HepG2 (cell line): ENCODE data around the gene PSMD1. TPM values are rescaled to one million over a fixed set of nuclear protein-coding genes. Genes with fewer than 3 reads are reported as not detected.

Experiments used
- EEA1 ChIP-seq: sonication (generic); formaldehyde crosslinking; IDR thresholded peaks from 2 replicates; pipeline ENCODE4 v1.5.1; 2020; ENCODE audit warnings: mild to moderate bottlenecking, missing genetic modification reagents, borderline replicate concordance
- ERF ChIP-seq: IDR thresholded peaks from 2 replicates; pipeline ENCODE4 v1.6.1; 2018; ENCODE audit warnings: missing biosample characterization, missing genetic modification reagents
- GLI4 ChIP-seq: sonication (generic); formaldehyde crosslinking; IDR thresholded peaks from 2 replicates; pipeline ENCODE4 v1.5.1; 2020; ENCODE audit warnings: missing genetic modification reagents, mild to moderate bottlenecking, moderate library complexity, borderline replicate concordance
- HMG20A ChIP-seq: IDR thresholded peaks from 2 replicates; pipeline ENCODE4 v1.6.1; 2016; ENCODE audit warnings: borderline replicate concordance
- MTF2 ChIP-seq: sonication (generic); formaldehyde crosslinking; IDR thresholded peaks from 2 replicates; pipeline ENCODE4 v1.5.0; 2020; ENCODE audit warnings: missing genetic modification reagents, borderline replicate concordance
- NR3C1 ChIP-seq: sonication (generic); formaldehyde crosslinking; IDR thresholded peaks from 2 replicates; pipeline ENCODE4 v1.4.0; 2020; ENCODE audit warnings: missing genetic modification reagents
- PAWR ChIP-seq: sonication (generic); formaldehyde crosslinking; IDR thresholded peaks from 2 replicates; pipeline ENCODE4 v1.4.0; 2020; ENCODE audit warnings: missing genetic modification reagents, mild to moderate bottlenecking, borderline replicate concordance
- SALL1 ChIP-seq: sonication (generic); formaldehyde crosslinking; IDR thresholded peaks from 2 replicates; pipeline ENCODE4 v1.8.0; 2022; ENCODE audit warnings: mild to moderate bottlenecking, missing genetic modification reagents
- THAP7 ChIP-seq: sonication (generic); formaldehyde crosslinking; IDR thresholded peaks from 2 replicates; pipeline ENCODE4 v1.8.1; 2023; ENCODE audit warnings: mild to moderate bottlenecking, missing genetic modification reagents
- TSC22D2 ChIP-seq: sonication (generic); formaldehyde crosslinking; IDR thresholded peaks from 2 replicates; pipeline ENCODE4 v1.5.1; 2020; ENCODE audit warnings: missing genetic modification reagents, mild to moderate bottlenecking, borderline replicate concordance
- ZNF253 ChIP-seq: sonication (generic); formaldehyde crosslinking; IDR thresholded peaks from 2 replicates; pipeline ENCODE4 v1.8.0; 2022; ENCODE audit warnings: mild to moderate bottlenecking, missing genetic modification reagents, borderline replicate concordance
- ZNF503 ChIP-seq: sonication (generic); formaldehyde crosslinking; IDR thresholded peaks from 2 replicates; pipeline ENCODE4 v1.4.0; 2020; ENCODE audit warnings: missing genetic modification reagents
- ZNF552 ChIP-seq: sonication (generic); formaldehyde crosslinking; IDR thresholded peaks from 2 replicates; pipeline ENCODE4 v1.9.0; 2022; ENCODE audit warnings: missing genetic modification reagents, mild to moderate bottlenecking, borderline replicate concordance
- ZNF720 ChIP-seq: sonication (generic); formaldehyde crosslinking; IDR thresholded peaks from 2 replicates; pipeline ENCODE4 v1.4.0; 2020; ENCODE audit warnings: missing genetic modification reagents
- polyA plus RNA-seq, 8 experiments: library from polyadenylated mRNA; depleted of rRNA in 3 of 8; stranded (reverse) in 7 of 8; unstranded in 1 of 8; fragments of >200 nt; fragmentation: Illumina TruSeq in 4 of 8; extraction: Trizol in 4 of 8; gene quantifications; 2 replicates each; pipeline versions ENCODE4 v1.2.1 to v1.2.3, GENCODE V29; 2011 to 2016; ENCODE audit warnings: low read depth in 4 of 8, missing spikeins in 1 of 8, mixed read lengths in 1 of 8; ENCODE audit not compliant: insufficient read depth in 1 of 8
- total RNA-seq, 5 experiments: library from RNA; depleted of rRNA; stranded (reverse); fragments of >200 nt; fragmentation: Illumina TruSeq; extraction: Trizol; gene quantifications; 2 replicates each; pipeline ENCODE4 v1.2.3, GENCODE V29; 2016; ENCODE audit warnings: low read depth in 1 of 5
- TF ChIP-seq, protein P1 (sequence below): conservative IDR thresholded peaks from 2 replicates; pipeline ENCODE4 v1.6.1; 2018; ENCODE audit warnings: missing genetic modification reagents
- TF ChIP-seq, protein P2 (sequence below): sonication (generic); formaldehyde crosslinking; IDR thresholded peaks from 2 replicates; pipeline ENCODE4 v1.4.0; 2020; ENCODE audit warnings: missing genetic modification reagents, low read depth, mild to moderate bottlenecking, borderline replicate concordance
- TF ChIP-seq, protein P3 (sequence below): sonication (generic); formaldehyde crosslinking; IDR thresholded peaks from 2 replicates; pipeline ENCODE4 v1.4.0; 2020; ENCODE audit warnings: missing genetic modification reagents

Gene PSMD1
- total and polyA plus RNA-seq, 2 of the 13 experiments (the other 11 are each of a cell fraction or from before 2014, with no cell fraction given), result 136 to 191 TPM

DNA sequence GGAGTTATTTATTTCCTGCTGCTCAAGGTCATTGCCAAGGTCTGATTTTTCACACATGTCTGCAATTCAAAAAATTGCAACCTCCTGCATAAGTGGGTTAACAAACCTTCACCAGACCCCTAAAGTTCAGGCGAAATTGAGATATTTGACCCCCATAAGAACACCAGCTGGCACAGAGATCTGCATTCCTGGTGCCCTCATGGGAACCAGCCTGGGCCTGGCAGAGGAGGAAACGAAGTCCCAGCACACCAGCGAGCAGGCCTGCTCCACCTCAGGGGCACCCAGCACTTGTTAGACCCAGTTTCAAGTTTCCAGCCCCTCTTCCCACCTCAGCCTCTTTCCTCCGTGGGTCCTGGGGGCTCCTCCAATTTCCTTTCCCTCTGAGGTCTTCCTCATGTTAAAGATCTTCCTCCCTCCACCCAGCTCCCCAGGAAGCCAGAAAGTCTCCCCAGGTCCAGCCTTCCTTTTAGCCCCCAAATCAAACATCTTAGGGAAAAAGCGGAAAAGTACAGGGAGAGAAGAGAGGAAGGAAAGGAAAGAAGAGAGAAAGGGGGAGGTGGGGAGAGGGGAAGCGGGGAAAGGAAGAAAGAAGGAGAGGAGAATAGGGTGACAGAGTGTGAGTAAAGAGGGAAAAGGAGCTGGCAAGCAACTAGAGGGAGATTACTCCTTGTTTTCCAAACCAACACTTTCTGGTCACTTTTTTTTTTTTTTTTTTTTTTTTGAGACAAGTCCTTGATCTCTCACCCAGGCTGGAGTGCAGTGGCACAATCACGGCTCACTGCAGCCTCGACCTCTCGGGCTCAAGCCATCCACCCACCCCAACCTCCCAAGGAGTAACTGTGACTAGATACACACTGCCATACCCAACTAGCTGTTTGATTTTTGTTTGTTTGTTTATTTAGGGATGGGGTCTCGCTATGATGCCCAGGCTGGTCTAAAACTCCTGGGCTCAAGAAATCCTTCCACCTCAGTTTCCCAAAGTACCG is 23.2 kb upstream of the PSMD1 start (continued):
- TF ChIP-seq ZNF253 (no peak), SALL1 (peak; percentile 59; the same call in 1 of the 2 replicates), THAP7 (CRISPR knock-in tag) (no peak), ZNF503 (no peak), ZNF552 (CRISPR knock-in tag) (no peak), ZNF720 (CRISPR knock-in tag) (no peak), NR3C1 (CRISPR knock-in tag) (no peak), EEA1 (CRISPR knock-in tag) (no peak), HMG20A (CRISPR knock-in tag) (no peak), ERF (CRISPR knock-in tag) (no peak), MTF2 (CRISPR knock-in tag) (no peak), TSC22D2 (CRISPR knock-in tag) (no peak), GLI4 (0 out of 2 replicates have a peak, but pooled peaks have one; percentile 40), PAWR (CRISPR knock-in tag) (no peak)
- TF ChIP-seq, protein P1, sequence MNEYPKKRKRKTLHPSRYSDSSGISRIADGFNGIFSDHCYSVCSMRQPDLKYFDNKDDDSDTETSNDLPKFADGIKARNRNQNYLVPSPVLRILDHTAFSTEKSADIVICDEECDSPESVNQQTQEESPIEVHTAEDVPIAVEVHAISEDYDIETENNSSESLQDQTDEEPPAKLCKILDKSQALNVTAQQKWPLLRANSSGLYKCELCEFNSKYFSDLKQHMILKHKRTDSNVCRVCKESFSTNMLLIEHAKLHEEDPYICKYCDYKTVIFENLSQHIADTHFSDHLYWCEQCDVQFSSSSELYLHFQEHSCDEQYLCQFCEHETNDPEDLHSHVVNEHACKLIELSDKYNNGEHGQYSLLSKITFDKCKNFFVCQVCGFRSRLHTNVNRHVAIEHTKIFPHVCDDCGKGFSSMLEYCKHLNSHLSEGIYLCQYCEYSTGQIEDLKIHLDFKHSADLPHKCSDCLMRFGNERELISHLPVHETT (CRISPR knock-in tag), result 0 out of 2 replicates have a peak, but pooled peaks have one; percentile 23
- TF ChIP-seq, protein P2, sequence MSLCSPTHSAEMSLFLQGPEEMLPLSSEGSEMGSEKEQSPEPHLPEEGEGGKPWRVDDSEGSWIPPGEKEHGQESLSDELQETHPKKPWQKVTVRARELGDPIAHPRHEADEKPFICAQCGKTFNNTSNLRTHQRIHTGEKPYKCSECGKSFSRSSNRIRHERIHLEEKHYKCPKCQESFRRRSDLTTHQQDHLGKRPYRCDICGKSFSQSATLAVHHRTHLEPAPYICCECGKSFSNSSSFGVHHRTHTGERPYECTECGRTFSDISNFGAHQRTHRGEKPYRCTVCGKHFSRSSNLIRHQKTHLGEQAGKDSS (CRISPR knock-in tag), result no peak
- TF ChIP-seq, protein P3, sequence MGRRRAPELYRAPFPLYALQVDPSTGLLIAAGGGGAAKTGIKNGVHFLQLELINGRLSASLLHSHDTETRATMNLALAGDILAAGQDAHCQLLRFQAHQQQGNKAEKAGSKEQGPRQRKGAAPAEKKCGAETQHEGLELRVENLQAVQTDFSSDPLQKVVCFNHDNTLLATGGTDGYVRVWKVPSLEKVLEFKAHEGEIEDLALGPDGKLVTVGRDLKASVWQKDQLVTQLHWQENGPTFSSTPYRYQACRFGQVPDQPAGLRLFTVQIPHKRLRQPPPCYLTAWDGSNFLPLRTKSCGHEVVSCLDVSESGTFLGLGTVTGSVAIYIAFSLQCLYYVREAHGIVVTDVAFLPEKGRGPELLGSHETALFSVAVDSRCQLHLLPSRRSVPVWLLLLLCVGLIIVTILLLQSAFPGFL, result no peak
